HCEC 1CT (cell line): ENCODE data around the gene MYH10.
"Not testable (repeated sequence)": the region's sequence is repeated elsewhere in the genome, so short reads cannot be mapped to it uniquely, and the experiment has no call there.

Source experiments
- DNase-seq: peaks from one replicate; pipeline ENCODE4 v3.0.0-alpha.2; 2017

Gene MYH10

DNA sequence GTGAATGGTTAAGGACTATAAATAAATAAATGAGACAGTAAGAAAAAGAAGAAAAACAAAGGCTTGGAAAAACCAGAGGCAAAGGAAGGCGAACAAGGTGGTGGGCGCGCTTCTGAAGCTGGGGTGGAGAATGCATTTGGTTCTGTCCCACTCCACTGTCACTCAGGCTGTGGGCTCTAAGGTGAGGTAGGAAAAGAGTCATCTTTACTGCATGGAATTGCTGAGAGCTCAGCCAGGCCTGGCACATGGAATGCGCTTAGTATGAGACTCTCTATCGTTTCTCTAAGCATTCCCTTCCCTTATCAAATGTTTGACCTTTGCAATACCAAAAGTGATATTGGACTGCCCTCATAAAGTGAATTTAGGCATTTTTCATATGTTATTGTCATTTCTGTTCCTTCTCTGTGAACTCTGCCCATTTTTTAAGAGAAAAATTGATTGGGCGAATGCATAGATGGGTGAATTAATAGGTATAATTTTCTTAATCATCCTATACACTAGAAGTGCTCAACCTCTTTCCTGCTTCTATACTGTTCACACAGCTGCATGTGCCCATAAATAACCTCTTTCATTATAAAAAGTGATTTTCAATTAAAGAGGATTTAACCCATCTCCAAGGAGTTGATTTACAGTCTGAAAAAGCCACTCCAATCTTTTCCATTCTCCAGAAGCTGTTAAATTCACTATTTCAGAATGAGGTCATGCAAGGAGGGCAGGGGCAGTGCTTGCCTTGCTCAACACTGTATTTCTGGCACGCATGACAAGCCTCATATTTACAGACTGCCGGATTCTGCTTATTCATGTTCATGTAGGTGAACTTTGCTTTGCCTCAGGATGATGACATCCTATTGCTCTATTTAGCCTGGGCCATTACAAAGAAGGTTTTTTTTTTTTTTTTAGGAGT is 87.7 kb downstream of the MYH10 start:
- DNase-seq: peak; percentile 21

DNA sequence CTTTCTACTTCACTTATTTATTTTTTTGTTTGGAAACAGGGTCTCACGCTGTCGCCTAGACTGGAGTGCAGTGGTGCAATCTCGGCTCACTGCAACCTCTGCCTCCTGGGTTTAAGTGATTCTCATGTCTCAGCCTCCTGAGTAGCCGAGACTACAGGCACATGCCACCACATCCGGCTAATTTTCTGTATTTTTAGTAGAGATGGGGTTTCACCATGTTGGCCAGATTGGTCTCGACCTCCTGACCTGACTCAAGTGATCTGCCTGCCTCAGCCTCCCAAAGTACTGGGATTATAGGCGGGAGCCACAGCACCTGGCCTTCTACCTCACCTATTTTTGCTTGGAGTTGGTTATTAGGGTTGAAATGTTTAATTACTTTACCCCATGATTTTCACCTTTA is 90.5 kb downstream of the MYH10 start:
- DNase-seq: not testable (repeated sequence)

DNA sequence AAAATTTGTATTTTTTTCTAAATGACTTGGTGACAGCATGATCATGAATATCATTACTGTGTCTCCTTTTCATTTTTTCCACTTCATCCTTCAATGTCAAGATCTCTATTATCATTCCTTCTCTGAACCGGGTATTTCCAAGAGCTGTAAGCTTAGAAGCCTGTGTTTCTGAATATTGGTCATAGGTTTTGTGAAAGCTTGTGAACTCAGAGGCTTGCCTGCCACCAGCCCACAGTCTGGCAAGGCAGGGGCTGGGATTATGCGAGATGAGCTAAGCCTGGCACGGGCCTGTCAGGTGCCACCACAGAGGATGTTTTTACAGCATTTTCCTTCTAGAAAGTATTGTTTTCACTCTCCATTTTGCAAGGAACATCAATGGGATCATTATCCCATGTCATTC is 92.8 kb downstream of the MYH10 start:
- DNase-seq: no peak

DNA sequence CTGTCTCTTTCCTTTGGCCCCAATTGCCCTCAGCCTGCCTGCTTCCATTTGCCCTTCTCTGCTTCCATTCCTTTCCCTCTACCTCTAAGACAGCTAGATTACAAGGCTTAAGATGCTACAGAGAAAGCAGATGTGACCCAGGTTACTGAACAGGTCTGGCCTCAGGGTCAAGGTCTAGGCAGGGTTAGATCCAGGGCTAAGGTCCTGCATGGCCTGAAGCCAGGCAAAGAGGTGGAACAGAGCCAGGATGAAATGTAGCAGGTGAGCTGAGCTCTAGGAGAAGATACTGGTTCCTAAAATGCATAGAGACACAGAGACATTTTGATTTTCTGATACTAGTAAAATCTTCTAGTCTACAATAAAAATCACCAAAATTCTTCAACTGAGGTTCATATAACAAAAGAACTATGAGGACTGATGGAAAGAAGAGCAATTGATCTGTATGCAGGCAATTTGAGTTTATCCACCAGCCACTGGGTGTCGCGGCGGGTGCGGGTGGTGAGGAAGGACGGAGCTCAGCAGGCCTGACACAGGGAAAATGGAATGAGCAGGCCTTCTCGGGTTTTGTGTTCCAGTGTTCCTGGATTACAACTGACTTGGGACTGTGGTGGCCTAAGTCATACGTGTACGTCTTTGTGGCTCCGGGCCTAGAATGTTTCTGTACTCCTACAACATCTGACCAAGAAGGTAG is 95.9 kb downstream of the MYH10 start:
- DNase-seq: no peak

DNA sequence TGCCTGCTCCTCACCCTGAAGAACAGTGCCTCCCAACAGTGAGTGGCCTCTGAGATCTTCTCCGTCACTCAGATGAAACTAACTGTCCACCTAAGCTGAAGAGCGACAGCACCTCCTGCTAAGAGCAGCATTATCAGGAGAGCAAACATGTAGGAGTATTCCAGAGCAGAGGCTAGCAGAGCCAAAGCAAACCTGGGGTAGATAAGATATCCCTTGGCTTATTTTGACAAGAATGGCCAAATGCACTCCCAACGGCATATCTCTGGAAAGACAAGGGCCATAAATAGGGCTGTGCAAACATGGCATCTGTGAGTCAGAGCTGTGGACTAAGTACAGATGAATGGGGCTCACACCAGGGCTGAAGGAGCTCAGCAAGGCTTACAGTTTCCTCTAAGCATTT is 98.5 kb downstream of the MYH10 start:
- DNase-seq: no peak

DNA sequence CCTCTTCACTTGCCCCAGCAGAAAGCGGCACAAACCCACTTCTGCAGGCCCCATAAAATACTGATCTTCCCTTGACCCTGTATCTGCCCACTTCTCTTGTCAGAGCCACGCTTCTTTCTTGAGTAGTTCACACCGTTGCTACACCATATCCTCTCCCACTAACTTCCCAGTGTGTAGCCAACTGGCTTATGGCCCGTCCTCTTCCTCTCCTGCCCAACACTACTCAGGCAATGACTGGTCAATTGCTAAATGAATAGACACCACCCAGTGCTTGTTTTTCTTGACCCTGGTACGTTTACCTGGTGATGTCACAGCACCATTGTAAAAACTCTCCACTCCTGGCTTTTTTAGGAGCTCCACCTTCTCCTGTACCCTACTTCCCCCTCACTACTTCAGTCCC is 107.9 kb downstream of the MYH10 start:
- DNase-seq: no peak

DNA sequence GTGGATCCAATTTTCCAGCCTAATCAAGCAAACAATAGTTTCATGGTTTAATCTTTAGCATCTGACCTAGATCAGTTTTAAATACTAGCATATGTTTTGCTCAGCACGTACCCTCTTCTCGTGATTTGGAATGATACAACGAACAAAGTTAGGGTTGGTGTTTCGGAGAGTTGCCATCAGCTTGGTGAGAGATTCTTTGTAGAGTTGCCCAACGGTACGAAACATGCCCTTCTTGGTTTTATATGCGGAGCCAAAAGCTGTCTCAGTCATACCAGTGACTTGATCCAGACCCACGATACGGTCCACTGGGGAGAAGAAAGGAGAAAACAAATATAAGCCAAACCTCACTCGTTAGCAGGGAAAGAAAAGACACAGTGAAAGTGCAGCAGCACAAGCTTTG is 109.5 kb downstream of the MYH10 start:
- DNase-seq: no peak

DNA sequence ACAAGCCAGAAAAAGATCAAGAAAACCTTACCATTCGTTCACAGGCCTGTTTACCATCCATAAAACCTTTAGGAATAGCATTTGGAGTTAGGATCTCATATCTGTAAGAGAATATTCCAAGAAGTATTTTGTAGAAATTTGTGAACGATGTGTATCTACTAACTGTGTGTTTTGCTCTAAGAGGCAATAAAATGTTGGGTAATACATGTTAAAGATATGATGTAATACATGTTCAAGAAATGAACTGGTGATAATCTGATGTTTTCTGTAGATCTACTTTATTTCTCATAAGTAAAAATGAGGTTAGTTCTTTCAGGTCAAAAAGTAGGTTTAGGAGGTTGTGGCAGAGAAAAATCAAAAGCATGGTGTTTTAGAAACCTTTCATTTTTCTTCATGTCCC is 111.7 kb downstream of the MYH10 start:
- DNase-seq: no peak

DNA sequence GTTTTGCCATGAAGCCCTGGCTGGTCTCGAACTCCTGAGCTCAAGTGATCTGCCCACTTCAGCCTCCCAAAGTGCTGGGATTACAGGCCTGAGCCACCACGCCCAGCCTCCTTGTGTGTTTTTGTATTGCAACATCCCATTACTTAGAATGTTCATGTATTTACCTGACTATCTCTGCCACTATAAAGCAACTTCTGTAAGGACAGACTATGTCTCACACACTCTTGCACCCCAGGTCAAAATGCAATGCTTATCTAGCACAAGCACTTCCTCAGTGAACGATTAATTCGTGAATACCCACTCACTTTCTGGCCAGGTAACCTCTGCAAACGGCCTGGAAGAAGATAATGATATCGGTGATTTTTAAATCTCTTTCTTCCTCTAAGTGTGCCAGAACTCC is 112.2 kb downstream of the MYH10 start:
- DNase-seq: no peak

DNA sequence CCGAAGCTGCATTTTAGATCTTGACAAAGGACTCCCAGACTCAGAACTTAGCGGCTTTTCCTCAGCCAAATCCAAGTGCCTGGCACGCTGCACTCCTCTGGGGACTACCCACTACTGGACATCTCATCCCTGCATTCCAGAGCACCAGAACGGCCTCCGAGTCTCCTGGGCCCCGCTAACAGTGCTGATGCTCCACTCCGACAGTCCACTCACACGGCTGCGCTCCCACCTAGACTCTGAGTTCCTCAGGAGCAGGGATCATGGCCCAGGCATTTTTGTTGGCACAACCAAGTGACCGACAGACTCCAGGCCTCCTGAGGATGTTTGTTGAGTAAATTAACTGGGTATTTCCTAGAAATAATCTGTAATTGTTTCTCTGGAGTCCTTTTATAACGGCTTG is 115.7 kb downstream of the MYH10 start:
- DNase-seq: no peak

DNA sequence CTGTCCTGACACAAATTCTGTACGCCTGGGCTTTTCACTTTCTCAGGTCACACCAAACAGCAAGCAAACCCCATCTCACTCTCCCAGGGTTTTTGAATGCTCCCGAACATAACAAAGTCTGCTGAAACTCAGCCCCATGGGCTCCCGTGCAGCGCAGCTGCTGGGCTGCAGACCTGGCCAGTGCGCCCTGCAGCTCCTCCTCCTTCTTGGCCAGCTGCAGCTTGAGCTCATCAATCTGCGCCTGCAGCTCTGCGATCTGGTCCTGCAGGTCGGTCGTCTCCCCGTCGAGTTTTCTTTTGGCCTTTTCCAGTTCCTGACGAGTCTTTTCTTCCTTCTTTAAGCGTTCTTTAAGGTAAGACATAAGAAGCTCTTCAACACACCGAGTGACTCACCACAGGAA is 124.4 kb downstream of the MYH10 start:
- DNase-seq: no peak

DNA sequence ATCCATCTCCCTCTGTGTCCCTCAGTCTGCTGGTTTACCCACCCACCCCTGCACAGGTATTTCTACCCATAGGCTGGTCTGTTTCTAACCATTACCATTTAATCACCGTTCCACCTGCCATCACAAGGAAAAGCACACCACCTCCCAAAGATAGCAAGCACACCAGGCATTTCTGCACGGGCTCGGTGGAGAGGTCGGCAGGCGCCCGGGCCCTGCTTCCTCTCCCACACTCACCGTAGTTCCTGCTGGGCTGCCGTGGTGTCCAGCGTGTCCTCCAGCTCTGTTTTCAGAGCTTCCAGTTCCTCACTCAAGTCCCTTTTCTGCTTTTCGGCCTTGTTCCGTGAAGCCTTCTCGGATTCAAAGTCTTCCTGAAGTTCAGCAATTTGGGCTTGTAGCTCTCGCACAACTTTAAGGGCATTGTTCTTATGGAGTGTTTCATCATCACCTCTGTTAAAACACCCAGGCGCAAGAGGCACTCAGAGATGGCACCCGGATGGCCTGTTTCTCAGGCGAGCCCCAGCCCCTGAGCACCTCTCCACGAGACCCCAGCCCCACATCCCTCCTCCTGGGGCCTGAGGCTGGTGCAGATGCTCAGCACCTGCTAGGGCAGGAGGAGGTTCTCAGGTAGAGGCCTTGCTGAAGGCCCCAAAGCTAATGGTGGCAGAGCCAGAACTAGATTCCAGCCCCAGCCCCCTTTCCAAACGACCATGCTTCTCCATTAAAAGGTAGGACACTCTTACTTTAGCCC is 125.9 kb downstream of the MYH10 start:
- DNase-seq: no peak

DNA sequence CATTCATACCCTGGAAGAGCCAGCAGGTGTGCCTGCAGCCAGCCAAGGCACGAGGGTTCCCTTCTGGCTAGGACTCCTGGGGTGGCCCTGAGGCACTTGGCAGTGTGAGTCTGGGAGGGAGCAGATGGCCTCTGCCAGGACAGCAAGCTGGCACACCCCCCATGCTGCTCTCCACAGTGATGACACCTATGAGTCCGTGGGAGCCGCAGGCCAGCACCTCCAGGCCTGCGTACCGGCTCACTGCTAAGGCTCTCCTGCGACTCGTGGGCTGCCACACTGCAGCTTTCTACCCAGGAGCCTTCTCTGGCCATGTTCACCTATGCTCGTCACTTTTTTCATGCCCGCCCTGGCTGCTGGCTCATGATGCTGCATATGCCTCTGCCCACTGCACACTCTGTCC is 126.7 kb downstream of the MYH10 start:
- no peak for DNase-seq

DNA sequence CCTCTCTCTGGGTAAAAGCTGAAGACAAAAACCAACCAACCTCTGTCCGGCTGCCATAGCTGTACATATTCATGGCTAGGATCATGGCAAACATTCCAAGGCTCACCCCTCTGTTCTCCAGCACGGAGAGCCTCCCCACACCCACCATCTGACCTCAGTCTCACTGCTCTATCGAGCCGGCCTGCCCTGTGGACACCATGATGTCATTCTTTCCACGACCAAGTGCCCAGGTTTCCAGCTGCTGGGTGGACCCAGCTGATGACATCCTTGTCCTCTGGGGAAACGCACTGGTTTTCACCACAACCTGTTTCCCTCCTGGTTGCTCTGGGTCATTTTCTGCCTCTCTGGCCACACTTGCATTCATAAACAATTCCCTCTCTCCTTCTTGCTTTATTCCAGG is 127.2 kb downstream of the MYH10 start:
- DNase-seq: no peak

DNA sequence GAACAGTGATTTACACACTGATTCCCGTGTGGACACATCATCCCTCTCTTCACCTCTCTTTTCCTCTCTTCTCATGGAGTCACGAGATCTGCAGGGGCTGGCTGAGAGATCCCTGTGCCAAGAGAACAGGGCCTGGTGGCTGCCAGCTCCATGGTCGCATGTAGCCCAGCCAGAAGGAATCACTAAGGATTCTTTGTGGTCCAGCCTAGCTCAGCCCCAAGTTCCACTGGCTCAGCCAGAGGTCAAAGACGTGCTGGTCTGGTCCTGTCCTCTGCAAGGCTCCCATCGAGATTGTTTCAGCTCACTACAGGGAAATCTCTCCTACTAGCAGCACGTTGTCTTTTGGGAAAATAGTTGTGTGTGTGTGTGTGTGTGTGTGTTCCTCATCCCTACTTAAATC is 128.4 kb downstream of the MYH10 start:
- no peak for DNase-seq

DNA sequence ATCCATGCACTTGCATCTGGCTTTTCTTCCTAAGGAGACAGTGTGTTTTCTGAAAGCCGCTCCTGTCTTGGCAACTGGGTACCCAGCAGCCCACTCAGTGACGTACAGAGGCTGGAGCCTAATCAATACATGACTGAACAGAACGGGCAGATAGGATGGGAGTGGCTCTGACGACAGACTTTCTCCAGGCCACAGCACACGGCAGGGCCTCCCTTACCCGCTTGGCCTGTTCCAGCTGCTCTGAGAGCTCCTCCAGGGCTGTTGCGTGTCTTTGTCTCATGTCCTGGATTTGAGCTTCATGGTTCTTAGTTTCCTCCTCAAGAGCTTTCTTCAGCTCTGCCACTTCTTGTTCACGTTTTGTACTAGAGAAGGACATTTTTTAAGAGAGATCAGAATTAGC is 129.9 kb downstream of the MYH10 start:
- no peak for DNase-seq

DNA sequence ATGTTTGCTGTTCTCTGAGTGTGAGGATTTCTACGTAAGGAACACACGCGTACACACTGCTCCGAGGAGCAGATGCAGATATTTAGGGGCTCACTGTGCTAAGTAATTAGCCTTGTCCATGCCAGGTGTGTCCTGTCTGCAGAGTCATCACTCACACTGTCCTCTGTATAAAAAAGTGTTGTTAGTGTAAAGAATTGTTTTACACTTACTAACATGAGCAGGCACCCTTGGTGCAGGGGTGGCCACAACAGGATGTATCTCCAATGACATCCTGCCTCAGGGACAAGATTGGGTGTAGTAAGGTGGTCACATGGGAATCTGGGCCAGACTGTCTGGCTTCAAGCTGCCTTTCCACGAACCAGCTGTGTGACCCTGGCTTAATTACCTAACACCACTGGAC is 130.9 kb downstream of the MYH10 start:
- DNase-seq: no peak

DNA sequence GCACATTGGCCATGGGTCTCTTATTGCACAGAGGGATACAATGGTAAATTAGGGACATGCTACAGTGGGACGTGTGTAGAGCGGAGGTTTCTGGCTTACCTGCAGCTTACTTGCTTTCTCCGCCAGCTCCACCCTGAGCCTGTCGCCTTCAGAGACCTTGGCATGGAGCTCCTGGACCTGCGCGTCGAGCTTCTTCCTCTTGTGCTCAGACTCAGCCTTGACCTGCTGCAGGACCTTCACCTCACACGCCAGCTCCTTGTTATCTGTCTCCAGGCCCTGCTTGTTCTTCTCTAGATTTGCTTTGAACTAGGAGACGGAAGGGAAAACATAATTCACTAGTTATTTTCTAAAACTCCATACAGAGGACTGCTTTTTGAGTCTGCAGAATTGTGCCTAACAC is 131.4 kb downstream of the MYH10 start:
- DNase-seq: no peak

DNA sequence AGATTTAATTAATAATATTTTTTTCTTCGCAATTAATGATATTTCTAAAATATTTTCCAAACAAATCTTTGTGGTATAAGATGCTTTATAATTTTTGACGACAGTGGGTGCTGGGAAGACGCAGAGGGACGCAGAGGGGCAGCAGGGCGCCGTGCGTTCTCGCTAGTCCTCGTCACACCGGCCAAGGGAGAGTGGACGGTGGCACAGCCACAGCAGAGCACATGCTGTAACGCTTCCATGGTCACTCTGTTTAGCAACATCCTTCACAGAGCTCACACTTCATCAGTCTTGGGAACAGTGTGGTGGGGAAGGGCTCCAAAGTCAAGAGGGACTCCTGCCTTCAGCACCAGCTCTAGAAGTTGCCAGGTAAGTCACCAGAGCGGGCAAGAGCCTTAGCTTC is 134.4 kb downstream of the MYH10 start:
- DNase-seq: no peak

DNA sequence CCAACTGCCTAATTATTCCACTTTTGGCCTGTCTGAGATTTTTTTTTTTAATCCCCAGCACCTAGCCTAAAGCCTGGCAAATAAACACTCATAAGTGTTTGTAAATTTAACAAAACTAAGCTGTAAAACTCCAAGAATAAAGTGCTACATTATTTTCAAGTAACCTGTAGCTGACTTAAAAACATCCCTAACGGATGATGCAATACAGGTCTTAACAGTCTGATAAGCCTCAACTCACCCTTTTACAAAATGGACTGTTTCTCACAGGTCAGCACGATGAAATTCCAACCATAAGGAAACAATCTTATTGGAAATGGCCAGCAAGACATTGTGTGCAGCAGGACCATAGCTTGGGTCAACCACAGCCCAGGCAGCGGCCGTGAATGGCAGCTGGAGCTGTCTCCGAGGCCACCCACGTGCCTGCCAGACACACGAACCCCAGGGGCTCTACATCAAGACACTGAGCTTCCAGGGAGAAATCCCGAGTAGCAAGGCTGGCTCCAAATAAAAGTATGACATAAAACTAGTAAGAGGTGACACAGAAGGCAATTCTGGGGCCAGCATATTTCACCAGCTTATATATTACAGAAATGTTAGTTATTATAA is 135.9 kb downstream of the MYH10 start:
- no peak for DNase-seq

DNA sequence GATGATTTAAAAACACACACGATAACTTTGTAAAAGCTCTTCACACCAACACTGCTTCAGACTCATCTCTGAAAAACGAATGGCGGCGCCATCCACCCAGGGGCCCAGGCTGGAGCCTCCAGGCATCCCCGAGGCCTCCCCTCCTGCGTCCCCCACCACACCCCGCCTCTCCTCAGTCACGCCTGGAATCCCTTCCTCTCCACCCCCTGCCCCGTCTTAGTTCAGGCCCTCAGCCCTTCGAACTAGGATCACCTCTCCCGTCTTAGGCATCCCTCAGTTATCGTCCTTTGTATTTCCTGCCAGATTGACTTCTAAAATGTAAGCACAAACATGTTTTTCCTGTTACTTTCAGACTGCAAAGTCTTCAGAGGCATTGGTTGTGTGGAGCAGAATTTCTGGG is 136.5 kb downstream of the MYH10 start:
- no peak for DNase-seq

DNA sequence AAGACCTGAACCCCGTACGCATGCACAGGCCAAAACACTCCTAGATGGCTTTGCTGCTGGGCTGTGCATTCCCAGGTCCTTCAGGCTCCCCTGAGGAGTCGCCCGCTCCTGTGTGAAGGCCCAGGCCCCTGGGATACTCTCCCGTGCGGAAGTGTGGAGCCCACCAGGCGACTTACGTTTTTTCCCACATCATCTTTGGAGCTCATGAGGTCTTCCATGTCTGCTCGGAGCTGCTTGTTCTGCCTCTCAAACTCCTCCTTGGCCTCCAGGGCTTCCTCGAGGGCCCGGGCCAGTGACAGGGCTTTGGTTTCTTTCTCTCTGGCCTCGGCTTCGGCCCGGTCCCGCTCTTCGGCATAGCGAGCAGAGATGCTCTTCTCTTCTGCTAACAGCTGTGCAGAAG is 138.4 kb downstream of the MYH10 start:
- DNase-seq: no peak

DNA sequence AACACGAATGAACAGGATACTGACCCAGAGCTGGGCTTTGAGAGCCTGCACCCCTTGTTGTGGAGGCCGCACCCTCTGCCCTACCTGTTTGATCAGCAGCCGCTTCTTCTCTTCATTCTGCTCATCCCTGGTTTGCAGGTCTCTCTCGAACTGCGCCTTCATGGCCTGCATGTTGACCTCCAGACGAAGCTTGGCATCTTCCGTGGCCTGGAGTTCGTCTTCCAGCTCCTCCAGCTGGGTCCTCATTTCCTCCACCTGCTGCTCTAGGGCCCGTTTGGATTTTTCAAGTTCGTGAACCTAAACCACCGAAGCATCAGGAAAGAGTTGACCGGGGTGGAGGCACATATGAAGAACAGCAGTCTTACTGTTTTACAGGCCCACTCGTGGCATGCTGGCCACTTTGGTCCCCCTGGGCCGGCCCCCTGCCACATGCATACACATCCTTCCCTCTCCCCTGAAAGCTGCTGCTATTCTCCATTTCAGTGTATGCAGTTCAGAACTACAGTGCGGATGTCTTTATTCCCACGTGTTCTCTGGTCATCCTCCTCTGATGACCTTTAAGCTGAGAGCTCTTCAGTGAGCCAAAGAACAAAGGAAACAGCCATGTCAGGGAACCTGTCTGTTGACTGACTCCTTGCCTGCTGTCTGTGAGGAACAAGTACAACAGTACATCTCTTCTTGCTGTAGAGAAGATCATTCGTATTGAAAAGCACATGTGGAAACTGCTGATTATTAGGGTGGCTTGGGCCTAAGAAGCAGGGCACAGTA is 140.1 kb downstream of the MYH10 start:
- no peak for DNase-seq
